Activated naive CD4-positive, alpha-beta T cell treated with anti-CD3 and anti-CD28 coated beads, Interleukin-2, amount 50 U/mL, for 24 hours (primary cell): ENCODE measurements around the gene LSM3.
"Not testable (repeated sequence)": the region's sequence is repeated elsewhere in the genome, so short reads cannot be mapped to it uniquely, and the experiment has no call there.

Source experiments
- H3K27ac Mint-ChIP-seq: one replicate; pipeline ENCODE4 v1.8.0; 2021; ENCODE audit warnings: mild to moderate bottlenecking, mixed read lengths
- H3K27me3 Mint-ChIP-seq: one replicate; pipeline ENCODE4 v1.8.0; 2021; ENCODE audit warnings: mixed read lengths
- H3K36me3 Mint-ChIP-seq: one replicate; pipeline ENCODE4 v1.8.0; 2021; ENCODE audit warnings: mixed read lengths
- H3K4me1 Mint-ChIP-seq: one replicate; pipeline ENCODE4 v1.8.0; 2021; ENCODE audit warnings: mixed read lengths
- H3K4me3 Mint-ChIP-seq: one replicate; pipeline ENCODE4 v1.8.0; 2021; ENCODE audit warnings: mild to moderate bottlenecking, mixed read lengths
- H3K9me3 Mint-ChIP-seq: one replicate; pipeline ENCODE4 v1.8.0; 2021; ENCODE audit warnings: mixed read lengths

LSM3 gene

DNA sequence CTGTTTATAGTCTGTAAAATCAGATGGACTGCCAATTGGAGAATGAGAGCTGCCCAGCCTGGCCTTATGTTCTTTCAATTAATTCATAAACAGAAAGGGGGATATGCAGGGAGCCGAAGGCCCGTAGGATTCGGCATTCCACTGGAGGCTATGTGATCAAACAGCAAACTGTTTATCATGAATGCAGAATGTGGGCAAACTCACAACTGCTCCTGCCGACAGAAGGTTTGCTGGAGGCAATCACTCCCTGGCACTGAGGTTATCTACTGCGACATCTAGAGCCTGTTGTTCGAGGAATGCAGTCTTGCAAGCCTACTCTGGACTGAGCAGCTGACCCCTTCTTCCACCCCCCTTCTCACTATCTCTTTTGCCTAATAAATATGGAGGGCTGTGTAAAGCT lies 51.1 kb downstream of the LSM3 start:
- H3K4me3 Mint-ChIP-seq, H3K4me1 Mint-ChIP-seq, H3K27ac Mint-ChIP-seq, H3K36me3 Mint-ChIP-seq, H3K9me3 Mint-ChIP-seq: not testable (repeated sequence)
- H3K27me3 Mint-ChIP-seq = peaks cover 22% of the 10 kb centered on the region

DNA sequence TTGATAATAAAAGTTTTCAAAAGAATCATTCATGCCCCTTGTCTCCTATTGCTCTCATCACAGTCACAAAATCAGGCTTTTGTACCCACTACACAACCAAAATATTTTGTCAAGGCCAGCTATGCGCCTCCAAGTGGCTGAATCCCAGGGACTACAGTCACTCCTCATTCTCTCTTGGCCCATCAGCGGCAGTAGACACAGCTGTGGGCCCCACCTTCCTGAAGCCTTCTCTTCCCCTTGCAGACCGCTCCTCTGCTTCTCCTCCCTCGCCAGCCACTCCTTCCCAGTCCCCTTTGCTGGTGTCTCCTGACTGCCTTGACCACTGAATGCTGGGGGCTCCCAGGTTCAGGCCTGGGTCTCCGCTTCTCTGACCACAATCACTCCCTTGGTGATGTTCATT lies 52.1 kb downstream of the LSM3 start:
- Mint-ChIP-seq H3K36me3 (peaks cover 7% of the 10 kb centered on the region), H3K4me1 (peaks cover 3% of the 10 kb centered on the region), H3K27ac (no peak overlapping the region), H3K27me3 (peaks cover 22% of the 10 kb centered on the region), H3K4me3 (no peak overlapping the region), H3K9me3 (peaks cover 7% of the 10 kb centered on the region)

DNA sequence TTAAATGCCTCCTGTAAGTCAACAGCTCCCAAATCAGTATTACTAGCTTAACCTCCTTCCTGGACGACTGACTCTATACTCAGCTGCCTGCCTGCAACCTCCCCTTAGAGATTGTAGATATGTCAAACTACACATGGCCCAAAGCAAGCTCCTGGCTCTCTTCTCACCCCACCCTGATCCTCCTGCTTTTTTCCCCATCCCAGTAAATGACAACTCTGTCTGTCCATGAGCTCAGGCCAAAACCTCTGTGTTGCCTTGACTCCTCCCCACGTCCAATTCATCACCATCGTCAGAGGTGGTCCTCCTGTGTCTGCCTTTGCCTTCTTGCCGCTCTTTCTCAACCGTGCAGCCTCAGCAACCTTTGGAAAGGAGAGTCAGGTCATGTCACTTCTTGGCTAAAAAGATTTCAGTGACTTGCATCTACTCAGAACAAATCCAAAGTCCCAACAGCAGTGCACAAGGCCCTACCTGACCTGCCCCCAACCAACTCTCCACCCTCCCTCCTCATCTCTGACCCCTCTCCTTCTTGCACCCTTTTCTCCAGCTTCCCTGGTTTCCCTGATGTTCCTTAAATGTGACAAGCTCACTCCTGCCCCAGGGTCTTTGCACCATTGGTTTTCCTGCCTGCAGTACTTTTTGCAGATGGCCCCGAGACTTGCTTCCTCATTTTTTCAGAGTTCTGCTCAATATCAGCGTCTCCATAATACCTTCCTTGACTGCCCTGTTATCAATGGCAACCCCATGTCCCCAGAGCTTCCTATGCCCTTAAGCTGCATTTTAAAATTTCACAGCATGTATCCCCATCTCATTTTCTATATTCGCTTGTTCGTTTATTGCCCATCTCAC lies 52.8 kb downstream of the LSM3 start:
- Mint-ChIP-seq H3K4me3 (no peak overlapping the region), H3K27ac (no peak overlapping the region), H3K9me3 (peaks cover 7% of the 10 kb centered on the region), H3K4me1 (peaks cover 3% of the 10 kb centered on the region), H3K36me3 (peaks cover 7% of the 10 kb centered on the region), H3K27me3 (peaks cover 22% of the 10 kb centered on the region)

DNA sequence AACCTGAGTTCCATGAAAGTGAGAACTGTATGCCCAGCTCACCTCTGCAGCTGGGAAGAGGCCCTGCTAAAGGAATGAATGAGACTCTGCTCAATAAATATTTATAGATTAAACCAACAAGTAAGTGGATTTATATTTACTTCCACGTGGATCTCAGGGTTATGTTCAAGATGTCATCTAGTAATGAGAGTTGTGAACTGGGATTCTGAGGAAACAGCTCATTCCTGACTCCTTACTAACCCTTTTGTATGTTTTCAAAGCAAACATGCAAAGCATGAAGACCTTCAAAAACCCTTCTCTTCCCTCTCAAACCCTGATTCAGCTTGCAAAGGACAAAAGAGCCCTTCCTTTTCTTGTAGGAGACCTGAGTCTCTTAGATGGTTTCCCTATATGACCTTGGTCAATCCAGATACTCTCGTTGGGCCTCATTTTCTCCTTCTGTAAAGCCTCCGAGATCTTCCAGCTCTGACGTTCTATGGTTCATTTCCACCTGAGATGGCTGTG lies 53.4 kb downstream of the LSM3 start:
- peaks cover 21% of the 10 kb centered on the region for H3K27me3 Mint-ChIP-seq
- peaks cover 7% of the 10 kb centered on the region for H3K36me3 Mint-ChIP-seq
- peaks cover 7% of the 10 kb centered on the region for H3K9me3 Mint-ChIP-seq
- H3K4me3 Mint-ChIP-seq = no peak overlapping the region
- H3K4me1 Mint-ChIP-seq = peaks cover 3% of the 10 kb centered on the region
- no peak overlapping the region for H3K27ac Mint-ChIP-seq

DNA sequence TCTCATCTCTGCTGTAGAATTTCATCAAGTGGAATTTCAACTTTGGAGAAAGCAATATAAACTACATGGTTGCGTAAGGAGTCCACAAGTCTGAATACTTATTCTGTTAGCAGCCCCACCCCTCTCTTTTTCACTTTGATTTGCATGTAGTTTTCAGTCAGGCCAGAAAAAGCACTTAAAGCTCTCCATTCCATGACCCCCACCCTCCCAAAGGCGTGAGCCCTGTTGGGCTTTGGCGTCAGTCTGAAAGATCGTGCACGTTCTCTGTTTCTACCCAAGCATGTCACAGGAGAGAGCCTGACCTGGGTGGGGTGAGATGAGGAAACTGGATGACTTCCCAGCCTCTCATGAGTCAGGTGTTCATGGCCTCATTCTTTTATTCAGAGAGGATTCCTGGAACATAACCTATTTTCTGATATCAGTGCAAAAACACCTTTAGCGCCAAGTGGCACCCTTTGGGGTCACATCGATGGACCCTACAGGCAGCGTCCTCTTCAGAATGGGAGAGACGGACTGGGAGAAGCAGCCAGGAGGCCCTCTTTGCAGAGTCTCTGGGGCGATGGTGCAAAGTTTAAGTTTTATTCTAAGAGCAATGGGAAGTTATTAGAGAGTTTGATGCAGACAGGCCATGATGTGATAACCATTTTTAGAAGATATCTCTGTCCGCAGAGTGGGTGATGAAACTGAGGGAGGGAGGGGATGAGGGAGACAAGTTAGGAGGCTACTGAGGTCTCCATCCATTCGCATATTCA lies 55.8 kb downstream of the LSM3 start:
- Mint-ChIP-seq H3K36me3 (peaks cover 7% of the 10 kb centered on the region), H3K4me3 (no peak overlapping the region), H3K27me3 (peaks cover 21% of the 10 kb centered on the region), H3K27ac (no peak overlapping the region), H3K4me1 (peaks cover 3% of the 10 kb centered on the region), H3K9me3 (peaks cover 7% of the 10 kb centered on the region)

DNA sequence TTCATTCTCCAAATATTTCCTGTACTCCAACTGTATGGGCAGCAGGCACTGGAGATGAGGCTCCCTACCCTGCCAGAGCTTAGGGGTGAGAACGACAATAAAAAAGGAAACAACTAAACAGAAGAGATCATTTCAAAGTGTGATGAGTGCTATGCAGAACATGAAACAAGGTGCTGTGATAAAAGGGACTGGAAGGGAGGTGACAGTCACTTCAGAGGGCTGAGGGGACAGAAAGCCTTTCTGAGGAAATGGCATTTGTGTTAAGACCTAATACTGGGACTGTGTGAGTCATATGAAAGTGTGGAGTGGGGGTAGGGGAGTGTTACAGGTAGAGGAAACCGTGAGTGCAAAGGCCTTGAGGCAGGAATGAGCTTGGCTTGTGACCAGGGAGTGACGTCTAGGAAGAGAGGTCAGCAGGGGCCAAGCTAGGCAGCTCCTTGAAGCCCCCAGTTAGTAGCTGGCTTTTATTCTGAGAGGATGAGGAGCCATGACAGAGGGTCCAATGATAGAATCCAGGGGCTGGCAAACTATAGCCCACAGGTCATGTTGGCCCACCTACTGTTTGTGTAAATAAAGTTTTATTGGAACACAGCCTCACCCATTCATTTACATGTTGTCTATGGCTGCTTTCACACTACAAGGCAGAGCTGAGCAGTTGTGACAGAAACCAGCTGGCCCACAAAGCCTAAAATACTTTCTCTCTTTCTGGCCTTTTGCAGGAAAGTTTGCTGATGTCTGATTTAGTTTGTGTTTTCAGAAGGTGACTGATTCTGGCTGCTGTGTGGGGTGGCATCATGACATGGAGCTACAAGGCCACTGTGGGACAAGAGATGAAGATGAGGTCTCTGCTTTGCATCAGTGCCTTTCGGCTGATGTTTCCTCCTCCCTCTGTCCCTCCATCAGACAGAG lies 56.6 kb downstream of the LSM3 start:
- H3K27me3 Mint-ChIP-seq = peaks cover 21% of the 10 kb centered on the region
- peaks cover 7% of the 10 kb centered on the region for H3K36me3 Mint-ChIP-seq
- H3K4me3 Mint-ChIP-seq = no peak overlapping the region
- H3K27ac Mint-ChIP-seq = no peak overlapping the region
- H3K4me1 Mint-ChIP-seq = peaks cover 3% of the 10 kb centered on the region
- peaks cover 7% of the 10 kb centered on the region for H3K9me3 Mint-ChIP-seq

DNA sequence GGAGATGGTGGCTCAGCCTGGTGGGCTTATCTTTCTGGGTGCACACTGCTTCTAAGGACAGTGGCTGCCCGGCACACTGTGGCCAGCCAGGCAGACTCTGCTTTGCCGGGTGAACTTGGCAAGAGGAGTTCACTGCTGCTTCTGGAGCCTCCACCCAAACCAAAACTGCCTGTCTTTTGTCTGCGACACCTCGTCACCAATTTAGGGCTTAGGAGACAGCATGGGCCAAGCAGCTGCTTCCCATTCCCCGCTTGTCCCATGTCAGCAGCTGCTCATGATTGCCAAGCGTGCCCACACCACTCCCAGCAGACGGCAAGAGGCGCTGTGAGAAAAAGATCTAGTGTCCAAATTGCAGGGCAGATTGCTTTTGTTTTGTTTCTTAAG lies 57.3 kb downstream of the LSM3 start:
- no peak overlapping the region for H3K4me3 Mint-ChIP-seq
- peaks cover 6% of the 10 kb centered on the region for H3K36me3 Mint-ChIP-seq
- H3K27ac Mint-ChIP-seq = no peak overlapping the region
- H3K9me3 Mint-ChIP-seq = peaks cover 7% of the 10 kb centered on the region
- peaks cover 3% of the 10 kb centered on the region for H3K4me1 Mint-ChIP-seq
- H3K27me3 Mint-ChIP-seq = peaks cover 17% of the 10 kb centered on the region

DNA sequence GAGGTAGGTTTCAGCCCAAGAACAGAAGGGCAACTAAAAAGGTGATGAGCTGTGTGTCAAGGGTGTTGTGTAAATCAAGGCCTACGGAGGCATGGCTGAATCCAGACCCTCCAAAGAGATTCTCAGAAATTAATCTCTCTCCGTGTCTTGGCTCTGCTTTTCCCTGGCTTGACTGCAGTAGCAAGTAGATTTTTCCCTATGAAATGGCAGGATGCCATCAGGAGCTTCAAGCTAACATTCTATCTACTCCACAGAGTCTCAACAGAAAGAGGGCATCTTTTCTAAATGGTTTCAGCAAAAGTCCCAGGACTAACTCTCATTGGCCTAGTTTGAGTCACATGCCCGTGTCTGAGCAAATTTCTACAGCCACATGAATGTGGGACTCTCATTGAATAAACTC lies 58.3 kb downstream of the LSM3 start:
- Mint-ChIP-seq H3K4me1 (peaks cover 3% of the 10 kb centered on the region), H3K36me3 (peaks cover 6% of the 10 kb centered on the region), H3K9me3 (peaks cover 7% of the 10 kb centered on the region), H3K27ac (no peak overlapping the region), H3K4me3 (no peak overlapping the region), H3K27me3 (peaks cover 15% of the 10 kb centered on the region)

DNA sequence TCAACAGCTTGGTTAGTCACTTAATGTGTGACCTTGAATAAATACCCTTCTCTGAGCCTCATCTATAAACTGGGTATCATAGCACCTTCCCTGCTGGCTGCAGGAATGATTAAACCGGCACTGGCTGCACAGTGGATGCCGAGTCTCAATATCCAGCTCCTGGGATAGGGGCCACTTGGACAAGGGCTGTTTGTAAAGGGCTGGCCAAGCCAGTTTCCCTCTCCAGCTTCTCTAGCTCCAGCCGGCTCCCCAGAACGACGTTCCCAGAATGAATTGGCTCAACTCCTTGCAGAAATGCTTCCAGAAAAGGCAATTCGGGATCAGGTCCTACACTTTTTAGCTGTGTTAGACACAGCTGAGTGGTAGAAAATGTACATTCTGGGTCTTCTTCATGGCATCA lies 58.8 kb downstream of the LSM3 start:
- peaks cover 3% of the 10 kb centered on the region for H3K4me1 Mint-ChIP-seq
- H3K27me3 Mint-ChIP-seq = peaks cover 12% of the 10 kb centered on the region
- peaks cover 6% of the 10 kb centered on the region for H3K36me3 Mint-ChIP-seq
- peaks cover 7% of the 10 kb centered on the region for H3K9me3 Mint-ChIP-seq
- H3K27ac Mint-ChIP-seq = no peak overlapping the region
- no peak overlapping the region for H3K4me3 Mint-ChIP-seq

DNA sequence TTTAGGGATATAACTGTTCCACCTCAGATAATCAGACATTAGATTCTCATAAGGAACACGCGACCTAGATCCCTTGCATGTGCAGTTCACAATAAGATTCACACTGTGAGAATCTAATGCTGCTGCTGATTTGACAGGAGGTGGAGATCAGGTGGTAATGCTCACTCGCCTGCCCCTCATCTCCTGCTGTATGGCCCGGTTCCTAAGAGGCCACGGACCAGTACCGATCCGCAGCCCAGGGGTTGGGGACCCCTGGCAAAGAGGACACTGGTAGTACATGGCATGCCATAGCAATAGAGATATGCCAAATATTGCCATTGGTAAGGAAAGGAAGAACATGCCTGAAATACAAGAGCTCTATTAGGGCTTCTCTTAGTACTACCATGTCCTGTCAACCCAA lies 59.7 kb downstream of the LSM3 start:
- no peaks in the 10 kb centered on the region for H3K4me1 Mint-ChIP-seq
- H3K4me3 Mint-ChIP-seq = no peak overlapping the region
- peaks cover 3% of the 10 kb centered on the region for H3K36me3 Mint-ChIP-seq
- H3K27ac Mint-ChIP-seq = no peak overlapping the region
- H3K27me3 Mint-ChIP-seq = peaks cover 9% of the 10 kb centered on the region
- peaks cover 5% of the 10 kb centered on the region for H3K9me3 Mint-ChIP-seq

DNA sequence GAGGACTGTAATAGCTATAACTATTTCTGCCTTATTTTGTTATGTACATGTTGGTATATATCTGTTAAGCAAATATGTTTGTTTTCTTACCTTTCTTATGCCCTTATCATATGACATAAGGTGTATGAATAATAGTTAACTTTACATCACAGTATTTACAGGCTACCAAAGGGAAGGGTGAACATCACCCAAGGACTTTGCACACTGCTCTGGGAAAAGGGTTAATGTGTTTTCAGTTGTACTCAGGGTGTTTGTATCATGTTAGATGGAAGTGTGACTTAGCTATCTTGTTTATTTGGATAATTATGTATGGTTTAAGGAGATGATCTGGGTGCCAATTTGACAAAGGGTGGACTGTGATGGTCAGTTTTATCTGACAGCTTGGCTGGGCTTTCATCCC lies 60.3 kb downstream of the LSM3 start:
- H3K4me3 Mint-ChIP-seq = no peak overlapping the region
- no peaks in the 10 kb centered on the region for H3K9me3 Mint-ChIP-seq
- H3K27me3 Mint-ChIP-seq = peaks cover 6% of the 10 kb centered on the region

DNA sequence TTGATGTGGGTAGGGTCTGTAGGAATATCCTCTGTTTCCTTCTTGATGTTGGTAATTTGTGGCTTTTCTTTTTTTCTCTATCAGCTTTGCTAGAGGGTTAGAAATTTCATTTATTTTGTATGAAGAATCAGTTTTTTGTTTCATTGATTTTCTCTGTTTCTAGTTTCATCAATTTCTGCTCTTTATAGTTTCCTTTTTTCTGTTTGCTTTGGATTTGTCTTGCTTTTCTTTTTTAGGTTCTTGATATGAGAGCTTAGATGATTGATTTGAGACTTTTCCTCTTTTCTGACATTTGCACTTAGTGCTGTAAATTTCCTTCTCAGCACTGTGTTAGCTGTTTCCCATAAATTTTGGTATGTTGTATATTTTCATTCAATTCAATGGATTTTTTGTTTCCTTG lies 61.3 kb downstream of the LSM3 start:
- H3K4me3 Mint-ChIP-seq = no peak overlapping the region
- H3K9me3 Mint-ChIP-seq = no peaks in the 10 kb centered on the region
- H3K27me3 Mint-ChIP-seq = peaks cover 5% of the 10 kb centered on the region
- no peak overlapping the region for H3K27ac Mint-ChIP-seq
- no peaks in the 10 kb centered on the region for H3K36me3 Mint-ChIP-seq
- no peaks in the 10 kb centered on the region for H3K4me1 Mint-ChIP-seq

More for the DNA sequence above, 60.3 kb downstream of the LSM3 start:
- H3K36me3 Mint-ChIP-seq = no peaks in the 10 kb centered on the region
- H3K4me1 Mint-ChIP-seq = no peaks in the 10 kb centered on the region
- no peak overlapping the region for H3K27ac Mint-ChIP-seq

DNA sequence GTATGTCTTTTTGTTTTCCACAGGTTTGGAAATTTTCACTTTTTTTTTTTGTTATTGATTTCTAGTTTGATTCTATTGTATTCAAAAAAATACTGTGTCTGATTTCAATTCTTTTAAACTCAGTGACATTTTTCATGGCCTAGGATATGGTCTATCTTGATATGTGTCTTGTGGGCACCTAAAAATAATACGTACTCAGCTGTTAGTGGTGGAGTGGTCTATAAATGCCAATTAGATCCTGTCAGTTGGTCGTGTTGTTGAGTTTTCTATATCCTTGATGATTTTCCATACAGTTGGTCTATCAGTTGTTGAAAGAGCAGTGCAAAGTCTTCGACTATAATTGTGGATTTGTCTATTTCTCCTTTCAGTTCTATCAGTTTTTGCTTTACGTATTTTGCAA lies 61.7 kb downstream of the LSM3 start:
- Mint-ChIP-seq H3K9me3 (no peaks in the 10 kb centered on the region), H3K27me3 (peaks cover 5% of the 10 kb centered on the region), H3K27ac (no peak overlapping the region), H3K4me1 (no peaks in the 10 kb centered on the region), H3K36me3 (no peaks in the 10 kb centered on the region), H3K4me3 (no peak overlapping the region)

DNA sequence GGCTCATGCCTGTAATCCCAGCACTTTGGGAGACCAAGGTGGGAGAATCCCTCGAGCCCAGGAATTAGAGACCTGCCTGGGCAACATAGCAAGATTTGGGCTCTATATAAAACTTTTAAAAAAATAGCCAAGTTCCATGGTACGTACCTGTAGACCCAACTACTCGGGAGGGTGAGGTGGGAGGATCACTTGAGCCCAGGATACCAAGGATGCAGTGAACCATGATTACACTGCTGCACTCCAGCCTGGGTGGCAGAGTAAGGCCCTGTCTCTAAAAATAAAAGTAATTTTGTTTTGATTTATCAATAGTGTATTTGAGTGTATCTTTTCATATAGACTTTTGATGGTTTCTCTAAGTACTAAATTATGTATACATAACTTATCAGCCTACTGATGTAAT lies 63.1 kb downstream of the LSM3 start:
- Mint-ChIP-seq H3K4me1 (no peaks in the 10 kb centered on the region), H3K36me3 (no peaks in the 10 kb centered on the region), H3K9me3 (no peaks in the 10 kb centered on the region), H3K27ac (no peak overlapping the region), H3K4me3 (no peak overlapping the region), H3K27me3 (peaks cover 5% of the 10 kb centered on the region)

DNA sequence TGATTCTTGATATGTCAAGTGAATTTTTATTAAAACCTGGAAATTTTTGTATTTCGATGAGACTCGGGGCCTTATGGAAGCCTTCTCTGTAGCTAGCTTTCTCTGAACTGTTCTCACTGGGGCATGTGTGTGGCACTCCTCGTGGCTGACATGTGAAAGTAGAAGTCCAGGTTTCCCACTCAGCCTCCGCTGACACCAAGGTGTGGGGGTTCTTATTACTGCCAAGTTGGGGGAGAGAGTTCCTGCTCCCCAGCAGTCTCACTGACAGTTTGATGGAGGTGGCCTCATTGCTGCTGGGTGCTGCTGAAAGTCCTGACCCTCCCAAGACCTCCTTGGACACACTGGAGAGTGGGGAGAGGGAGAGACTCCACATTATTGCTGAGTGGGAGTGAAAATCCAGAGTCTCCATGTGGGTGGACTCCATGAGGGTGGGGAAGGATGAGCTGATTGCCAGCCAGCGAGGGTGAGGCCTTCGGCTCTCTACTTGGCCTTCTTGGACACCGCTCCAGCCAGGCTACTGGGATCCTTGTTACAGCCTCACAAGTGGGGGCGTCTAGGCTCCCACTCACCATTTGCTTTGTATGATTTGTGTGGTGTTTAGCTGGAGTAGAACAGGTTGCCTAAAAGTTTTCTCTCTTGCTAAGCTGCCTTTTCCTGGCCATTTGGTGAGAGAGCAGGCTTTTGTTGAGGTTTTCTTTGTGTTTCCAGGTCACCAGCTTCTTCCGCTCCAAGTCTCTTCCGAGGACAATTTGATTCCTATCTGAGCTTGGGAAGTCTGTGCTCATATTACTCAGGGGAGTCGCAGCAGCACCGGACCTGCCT lies 64.1 kb downstream of the LSM3 start:
- Mint-ChIP-seq H3K9me3 (no peaks in the 10 kb centered on the region), H3K36me3 (no peaks in the 10 kb centered on the region), H3K27me3 (peaks cover 5% of the 10 kb centered on the region), H3K4me3 (no peak overlapping the region), H3K27ac (no peak overlapping the region), H3K4me1 (no peaks in the 10 kb centered on the region)
